ENCODE measurements around the gene ANKRD45. TPM values are rescaled to one million over a fixed set of nuclear protein-coding genes. Genes with fewer than 3 reads are reported as not detected.
A peak's percentile ranks its signal among the peaks of the same experiment; 100 is the strongest.
"Not testable (repeated sequence)": the region's sequence is repeated elsewhere in the genome, so short reads cannot be mapped to it uniquely, and the experiment has no call there.

The ANKRD45 gene
- total RNA-seq, 1 experiment from 2014 or later, result 2.2 TPM

GRCh38 chr1:173568483-173568882 lies 101.2 kb downstream of the ANKRD45 start (continued):
- TF ChIP-seq ZMAT4 (CRISPR knock-in tag; IDR thresholded peaks at IDR 0.05) (no peak), CBFB (CRISPR knock-in tag; IDR thresholded peaks at IDR 0.05; ENCODE audit: low read depth) (no peak), ESRRA (CRISPR knock-in tag; IDR thresholded peaks at IDR 0.05; ENCODE audit: borderline replicate concordance) (no peak), FOXP4 (CRISPR knock-in tag; IDR thresholded peaks at IDR 0.05) (no peak), ZNF423 (CRISPR knock-in tag; IDR thresholded peaks at IDR 0.05) (no peak), ZNF281 (CRISPR knock-in tag; IDR thresholded peaks at IDR 0.05) (no peak), CTCF (IDR thresholded peaks at IDR 0.05) (no peak), EMX1 (CRISPR knock-in tag; IDR thresholded peaks at IDR 0.05) (no peak), USF2 (CRISPR knock-in tag; IDR thresholded peaks at IDR 0.05) (no peak), OVOL2 (CRISPR knock-in tag; IDR thresholded peaks at IDR 0.05; ENCODE audit: borderline replicate concordance) (no peak)

- H3K27me3 Mint-ChIP-seq (ENCODE audit: low read depth); CTCF ChIA-PET; H3K4me1 Mint-ChIP-seq; ATAC-seq; H3K36me3 Mint-ChIP-seq; H3K4me3 Mint-ChIP-seq; DNase-seq (ENCODE audit: low spot score); H3K27ac Mint-ChIP-seq; POLR2A ChIA-PET: not testable (repeated sequence)
- peaks cover 34% of the 10 kb centered on the region for H3K9me3 Mint-ChIP-seq
These were observed 105.8 kb downstream of the ANKRD45 start for GRCh38 chr1:173563846-173564245.

GRCh38 chr1:173562813-173563212 lies 106.8 kb downstream of the ANKRD45 start:
- ChIA-PET POLR2A (no interaction called here), CTCF (interaction anchor here (1.9 kb wide), 1 partner anchor 132 kb away, joined by 5 read pairs; no protein-coding TSS in a partner anchor)
- peaks cover 6% of the 10 kb centered on the region for H3K36me3 Mint-ChIP-seq
- DNase-seq (ENCODE audit: low spot score) (peak; percentile 27), ATAC-seq (peak; percentile 71)
- no peak overlapping the region for H3K27ac Mint-ChIP-seq
- peaks cover 29% of the 10 kb centered on the region for H3K9me3 Mint-ChIP-seq
- no peaks in the 10 kb centered on the region for H3K27me3 Mint-ChIP-seq (ENCODE audit: low read depth)
- H3K4me1 Mint-ChIP-seq, result no peaks in the 10 kb centered on the region
- no peak overlapping the region for H3K4me3 Mint-ChIP-seq
- TF ChIP-seq CTCF (IDR thresholded peaks at IDR 0.05), result no peak
- no peak for TF ChIP-seq ZBTB21 (CRISPR knock-in tag; IDR thresholded peaks at IDR 0.05; ENCODE audit: borderline replicate concordance)
- TF ChIP-seq ZNF138 (CRISPR knock-in tag; conservative IDR thresholded peaks at IDR 0.05), result no peak
- TF ChIP-seq USF2 (CRISPR knock-in tag; IDR thresholded peaks at IDR 0.05), result no peak
- TF ChIP-seq E2F4 (CRISPR knock-in tag; IDR thresholded peaks at IDR 0.05; ENCODE audit: borderline replicate concordance, low read depth), result no peak
- TF ChIP-seq FOXP1 (CRISPR knock-in tag; IDR thresholded peaks at IDR 0.05; ENCODE audit: borderline replicate concordance), result no peak
- TF ChIP-seq ZNF416 (CRISPR knock-in tag; IDR thresholded peaks at IDR 0.05), result no peak
- TF ChIP-seq ZNF281 (CRISPR knock-in tag; IDR thresholded peaks at IDR 0.05), result no peak
- no peak for TF ChIP-seq SOX15 (CRISPR knock-in tag; IDR thresholded peaks at IDR 0.05)

All from WTC11 (cell line).